Middle frontal gyrus (tissue), 1 donor: ENCODE results near the gene TGIF2LY.
"Not testable (repeated sequence)": the region's sequence is repeated elsewhere in the genome, so short reads cannot be mapped to it uniquely, and the experiment has no call there.

Experiments used
- DNase-seq: peaks from one replicate; pipeline ENCODE4 v3.0.0-alpha.2; 2015; ENCODE audit warnings: low spot score; ENCODE audit errors: extremely low spot score

The TGIF2LY gene

GRCh38 chrY:3578767-3579166, at the start of gene TGIF2LY:
Gene TGIF2LY, plus strand, starts transcription at chrY:3579067. Its CDS starts 178 bp downstream, at chrY:3579245.
- DNase-seq, result not testable (repeated sequence)
